ENCODE data around the gene CCNL1. TPM values are rescaled to one million over a fixed set of nuclear protein-coding genes. Genes with fewer than 3 reads are reported as not detected.

Gene CCNL1
- total RNA-seq, 3 donors from 2014 or later (not counting 1 experiment from before 2014, with no cell fraction given), result 1,104 to 1,331 (median 1,220) TPM

- Histone ChIP-seq H3K4me1 (ENCODE audit: control insufficient read depth, insufficient read depth, low read length) (peaks cover 5% of the 10 kb centered on the region), H3K27me3 (ENCODE audit: control insufficient read depth, insufficient read depth, low read length) (no peaks in the 10 kb centered on the region), H3K9me3 (ENCODE audit: control insufficient read depth, insufficient read depth, low read length) (no peaks in the 10 kb centered on the region), H3K4me3 (ENCODE audit: low read length) (no peak overlapping the region), H3K27ac (ENCODE audit: low read length) (no peak overlapping the region), H3K36me3 (ENCODE audit: control insufficient read depth, insufficient read depth, low read length) (peaks cover 100% of the 10 kb centered on the region)
- no peak for DNase-seq
- Mint-ChIP-seq H3K27me3 (ENCODE audit: low read depth in 2 of 2) (no peaks in the 10 kb centered on the region), H3K4me3 (no peak overlapping the region), H3K27ac (peak overlapping the region in 1 of 2 donors; percentile 82), H3K4me1 (peaks cover 62 to 71% of the 10 kb centered on the region in 2 donors), H3K9me3 (no peaks in the 10 kb centered on the region), H3K36me3 (peaks cover 84% of the 10 kb centered on the region)
- intact Hi-C loops (cut with micrococcal nuclease), result no loop called here
- no peak for ATAC-seq
- TF ChIP-seq, protein P1, sequence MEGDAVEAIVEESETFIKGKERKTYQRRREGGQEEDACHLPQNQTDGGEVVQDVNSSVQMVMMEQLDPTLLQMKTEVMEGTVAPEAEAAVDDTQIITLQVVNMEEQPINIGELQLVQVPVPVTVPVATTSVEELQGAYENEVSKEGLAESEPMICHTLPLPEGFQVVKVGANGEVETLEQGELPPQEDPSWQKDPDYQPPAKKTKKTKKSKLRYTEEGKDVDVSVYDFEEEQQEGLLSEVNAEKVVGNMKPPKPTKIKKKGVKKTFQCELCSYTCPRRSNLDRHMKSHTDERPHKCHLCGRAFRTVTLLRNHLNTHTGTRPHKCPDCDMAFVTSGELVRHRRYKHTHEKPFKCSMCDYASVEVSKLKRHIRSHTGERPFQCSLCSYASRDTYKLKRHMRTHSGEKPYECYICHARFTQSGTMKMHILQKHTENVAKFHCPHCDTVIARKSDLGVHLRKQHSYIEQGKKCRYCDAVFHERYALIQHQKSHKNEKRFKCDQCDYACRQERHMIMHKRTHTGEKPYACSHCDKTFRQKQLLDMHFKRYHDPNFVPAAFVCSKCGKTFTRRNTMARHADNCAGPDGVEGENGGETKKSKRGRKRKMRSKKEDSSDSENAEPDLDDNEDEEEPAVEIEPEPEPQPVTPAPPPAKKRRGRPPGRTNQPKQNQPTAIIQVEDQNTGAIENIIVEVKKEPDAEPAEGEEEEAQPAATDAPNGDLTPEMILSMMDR (IDR thresholded peaks at IDR 0.05), result no peak
- WGBS (ENCODE audit: insufficient coverage), result no CpG with 5 or more reads among the region's 2 CpGs
These were observed 7.5 kb downstream of the CCNL1 start for GRCh38 chr3:157152438-157152837.

- Histone ChIP-seq H3K4me3 (ENCODE audit: low read length) (no peak overlapping the region), H3K4me1 (ENCODE audit: control insufficient read depth, insufficient read depth, low read length) (peaks cover 2% of the 10 kb centered on the region), H3K9me3 (ENCODE audit: control insufficient read depth, insufficient read depth, low read length) (no peaks in the 10 kb centered on the region), H3K27me3 (ENCODE audit: control insufficient read depth, insufficient read depth, low read length) (no peaks in the 10 kb centered on the region), H3K27ac (ENCODE audit: low read length) (no peak overlapping the region), H3K36me3 (ENCODE audit: control insufficient read depth, insufficient read depth, low read length) (peaks cover 100% of the 10 kb centered on the region)
- TF ChIP-seq, protein P1 (IDR thresholded peaks at IDR 0.05), result no peak
- H3K9me3 Mint-ChIP-seq, result no peaks in the 10 kb centered on the region
- H3K27me3 Mint-ChIP-seq (ENCODE audit: low read depth in 2 of 2), result no peaks in the 10 kb centered on the region
- intact Hi-C loops (cut with micrococcal nuclease), result no loop called here
- DNase-seq (no peak), ATAC-seq (peak in 1 of 3 donors; percentile 34)
- 96% methylated on average over 2 of the region's 2 CpGs for WGBS (ENCODE audit: insufficient coverage)
- H3K36me3 Mint-ChIP-seq, result peaks cover 84% of the 10 kb centered on the region
- peaks cover 54 to 63% of the 10 kb centered on the region in 2 donors for H3K4me1 Mint-ChIP-seq
- peak overlapping the region; percentile 25 for H3K4me3 Mint-ChIP-seq
- peak overlapping the region; percentile 52 to 82 for H3K27ac Mint-ChIP-seq
These were observed 8.3 kb downstream of the CCNL1 start for GRCh38 chr3:157151627-157152026.

- intact Hi-C loops (cut with micrococcal nuclease), result no loop called here
- peak overlapping the region; percentile 52 to 82 for H3K27ac Mint-ChIP-seq
- H3K36me3 Mint-ChIP-seq, result peaks cover 84% of the 10 kb centered on the region
- TF ChIP-seq, protein P1 (IDR thresholded peaks at IDR 0.05), result no peak
- 92% methylated on average over 1 of the region's 1 CpG for WGBS (ENCODE audit: insufficient coverage)
- DNase-seq (no peak), ATAC-seq (no peak)
- no peaks in the 10 kb centered on the region for H3K27me3 ChIP-seq (ENCODE audit: control insufficient read depth, insufficient read depth, low read length)
- peaks cover 2% of the 10 kb centered on the region for H3K4me1 ChIP-seq (ENCODE audit: control insufficient read depth, insufficient read depth, low read length)
- H3K9me3 ChIP-seq (ENCODE audit: control insufficient read depth, insufficient read depth, low read length), result no peaks in the 10 kb centered on the region
- no peaks in the 10 kb centered on the region for H3K27me3 Mint-ChIP-seq (ENCODE audit: low read depth in 2 of 2)
- H3K4me3 ChIP-seq (ENCODE audit: low read length), result no peak overlapping the region
- no peak overlapping the region for H3K27ac ChIP-seq (ENCODE audit: low read length)
- H3K4me1 Mint-ChIP-seq, result peaks cover 50 to 58% of the 10 kb centered on the region in 2 donors
- peak overlapping the region; percentile 25 for H3K4me3 Mint-ChIP-seq
- H3K36me3 ChIP-seq (ENCODE audit: control insufficient read depth, insufficient read depth, low read length), result peaks cover 100% of the 10 kb centered on the region
- no peaks in the 10 kb centered on the region for H3K9me3 Mint-ChIP-seq
These were observed 8.8 kb downstream of the CCNL1 start for GRCh38 chr3:157151151-157151550.

DNA sequence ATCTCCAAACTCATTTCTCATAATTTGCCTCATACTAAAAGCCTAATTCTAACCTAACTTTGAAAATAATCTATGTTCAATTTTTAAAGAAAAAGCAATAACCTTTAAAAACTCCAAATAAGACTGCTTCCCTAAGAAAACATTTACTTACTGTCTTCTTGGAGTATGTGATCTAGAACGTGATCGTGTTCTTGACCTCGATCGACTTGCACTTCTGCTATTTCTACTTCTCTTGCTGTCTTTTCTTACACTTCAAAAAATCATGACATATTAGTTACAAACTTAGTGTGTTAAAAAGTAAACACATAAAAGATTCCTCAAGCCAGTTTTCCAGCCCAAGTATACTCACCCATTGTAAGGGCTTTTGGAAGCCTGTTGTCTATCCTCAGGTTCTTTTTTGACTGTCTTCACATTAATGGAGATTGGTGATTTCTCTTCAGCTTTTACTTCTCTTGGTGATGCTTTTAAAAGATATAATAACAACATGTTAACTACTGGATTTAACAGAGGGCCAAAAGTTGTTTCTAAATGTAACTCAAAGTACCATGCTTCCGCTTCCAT is 10.7 kb downstream of the CCNL1 start:
- 90% methylated on average over 5 of the region's 5 CpGs for WGBS (ENCODE audit: insufficient coverage)
- Mint-ChIP-seq H3K27ac (peak overlapping the region in 1 of 2 donors; percentile 82), H3K4me1 (peaks cover 36 to 38% of the 10 kb centered on the region in 2 donors), H3K9me3 (no peaks in the 10 kb centered on the region), H3K27me3 (ENCODE audit: low read depth in 2 of 2) (no peaks in the 10 kb centered on the region), H3K4me3 (peak overlapping the region; percentile 35), H3K36me3 (peaks cover 84% of the 10 kb centered on the region)
- TF ChIP-seq, protein P1 (IDR thresholded peaks at IDR 0.05), result no peak
- H3K36me3 ChIP-seq (ENCODE audit: control insufficient read depth, insufficient read depth, low read length), result peaks cover 99% of the 10 kb centered on the region
- DNase-seq (no peak), ATAC-seq (no peak)
- H3K4me3 ChIP-seq (ENCODE audit: low read length), result no peak overlapping the region
- intact Hi-C loops (cut with micrococcal nuclease), result no loop called here
- H3K27ac ChIP-seq (ENCODE audit: low read length), result no peak overlapping the region
- no peaks in the 10 kb centered on the region for H3K9me3 ChIP-seq (ENCODE audit: control insufficient read depth, insufficient read depth, low read length)
- H3K4me1 ChIP-seq (ENCODE audit: control insufficient read depth, insufficient read depth, low read length), result no peaks in the 10 kb centered on the region
- no peaks in the 10 kb centered on the region for H3K27me3 ChIP-seq (ENCODE audit: control insufficient read depth, insufficient read depth, low read length)

All from natural killer cell (primary cell).